Inflammatory macrophage (primary cell): ENCODE data around the gene EIPR1.
A peak's percentile ranks its signal among the peaks of the same experiment; 100 is the strongest.

ENCODE experiments used
- DNase-seq, 2 donors: peaks; one replicate each; pipeline ENCODE4 v3.0.0-alpha.2; 2020 to 2022

EIPR1 gene

DNA sequence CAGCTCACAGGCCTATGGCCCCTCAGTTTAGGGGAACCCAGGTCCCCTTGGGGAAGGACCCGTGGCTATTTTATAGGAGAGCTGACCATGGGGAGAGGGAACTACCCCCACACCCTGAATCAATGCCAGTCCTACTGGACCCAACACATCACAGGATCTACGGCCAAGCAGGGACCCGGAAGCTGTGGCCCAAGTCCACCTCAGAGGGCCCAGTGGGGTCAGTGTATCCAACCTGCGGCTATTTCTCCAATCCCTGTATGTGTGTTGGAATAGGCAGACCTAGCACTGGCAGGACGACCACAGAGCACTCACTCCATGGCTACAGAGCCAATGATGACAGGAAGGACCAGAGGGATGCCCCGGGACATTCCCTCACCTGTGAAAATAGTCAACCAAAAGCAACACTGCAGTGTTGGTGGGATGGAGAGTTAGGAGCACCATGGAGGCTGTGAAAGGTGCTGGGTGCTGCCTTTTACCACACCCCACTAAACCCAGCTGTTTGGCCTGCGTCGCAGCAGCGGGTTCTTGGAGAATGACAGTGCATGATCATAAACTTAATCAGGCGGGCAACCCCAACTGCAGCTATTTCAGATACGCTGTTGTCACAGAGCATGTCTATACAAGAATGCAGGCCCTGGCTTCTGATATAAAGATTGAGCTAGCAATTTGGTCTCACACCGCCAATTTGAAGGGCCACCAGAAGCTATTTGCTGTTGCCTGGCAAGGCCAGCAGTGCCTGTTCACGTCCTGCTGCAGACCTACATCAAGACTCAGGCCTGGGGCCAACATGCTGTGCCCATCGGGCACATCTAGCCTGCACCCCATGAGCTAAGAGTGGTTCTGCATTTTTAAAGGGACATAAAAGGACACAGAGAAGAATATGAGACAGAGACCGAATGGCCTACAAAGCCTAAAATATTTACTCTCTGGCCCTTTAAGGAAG lies 110.4 kb downstream of the EIPR1 start:
- DNase-seq = no peak

DNA sequence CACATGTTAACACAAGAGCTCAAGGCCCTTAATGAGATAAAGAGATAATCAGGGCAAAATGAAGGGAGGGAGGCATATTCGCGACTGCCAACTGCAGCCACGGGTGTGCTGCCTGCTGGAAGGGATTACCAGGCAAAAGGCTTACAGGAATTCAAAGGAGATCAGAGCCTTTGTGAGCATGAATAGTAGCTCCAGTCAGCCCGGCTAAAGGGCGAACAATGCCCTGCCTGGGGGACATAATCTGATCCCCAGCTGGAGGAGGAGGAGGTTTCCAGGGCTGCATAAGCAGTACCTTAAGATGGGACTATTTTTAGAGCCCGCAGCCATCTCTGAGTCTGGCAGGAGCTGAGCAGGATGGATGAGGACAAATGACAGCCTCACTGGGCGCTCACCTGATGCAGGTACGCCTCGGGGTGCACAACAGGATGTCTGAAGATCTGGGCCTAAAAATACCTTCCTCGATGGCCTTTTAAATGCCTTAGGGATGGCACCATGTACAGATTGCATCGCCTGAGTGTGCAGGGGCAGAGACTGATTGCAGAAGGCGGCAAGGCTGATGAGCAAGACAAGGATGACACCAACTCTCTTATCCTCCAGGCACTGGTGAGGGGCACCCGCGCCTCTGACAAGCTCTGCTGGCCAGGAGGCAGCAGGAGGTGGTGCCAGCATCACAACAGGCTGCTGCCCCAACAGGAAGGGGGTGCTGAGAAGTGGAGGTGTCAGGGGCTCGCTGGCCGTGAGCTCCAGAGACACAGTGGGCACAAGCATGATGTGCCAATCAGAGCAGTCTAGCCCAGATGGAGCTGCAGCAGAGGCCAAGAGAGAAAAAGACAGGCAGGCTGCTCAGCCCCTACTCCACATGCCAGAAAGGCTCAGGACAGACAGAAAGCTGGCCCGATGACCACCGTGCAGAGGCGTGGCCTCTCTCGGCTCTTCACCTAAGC lies 111.4 kb downstream of the EIPR1 start:
- DNase-seq = no peak

DNA sequence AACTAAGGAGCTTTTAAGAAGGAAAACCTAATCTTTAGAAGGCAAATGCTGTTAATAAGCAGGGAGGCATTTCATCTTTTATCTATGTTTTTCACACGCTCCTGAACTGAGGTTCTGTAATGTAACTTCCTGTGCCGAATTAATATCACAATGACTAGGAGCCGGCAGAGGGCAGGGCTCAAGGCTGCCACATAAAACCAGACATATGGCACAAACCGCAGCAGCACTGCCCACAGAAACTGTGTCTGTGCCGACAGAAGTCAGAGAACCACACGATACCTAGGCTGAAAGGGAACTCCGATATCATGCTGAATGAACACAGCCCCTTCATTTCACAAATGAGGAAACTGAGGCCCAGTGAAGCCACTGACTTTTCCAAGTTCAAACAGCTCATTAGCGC lies 112.1 kb downstream of the EIPR1 start:
- DNase-seq = no peak

DNA sequence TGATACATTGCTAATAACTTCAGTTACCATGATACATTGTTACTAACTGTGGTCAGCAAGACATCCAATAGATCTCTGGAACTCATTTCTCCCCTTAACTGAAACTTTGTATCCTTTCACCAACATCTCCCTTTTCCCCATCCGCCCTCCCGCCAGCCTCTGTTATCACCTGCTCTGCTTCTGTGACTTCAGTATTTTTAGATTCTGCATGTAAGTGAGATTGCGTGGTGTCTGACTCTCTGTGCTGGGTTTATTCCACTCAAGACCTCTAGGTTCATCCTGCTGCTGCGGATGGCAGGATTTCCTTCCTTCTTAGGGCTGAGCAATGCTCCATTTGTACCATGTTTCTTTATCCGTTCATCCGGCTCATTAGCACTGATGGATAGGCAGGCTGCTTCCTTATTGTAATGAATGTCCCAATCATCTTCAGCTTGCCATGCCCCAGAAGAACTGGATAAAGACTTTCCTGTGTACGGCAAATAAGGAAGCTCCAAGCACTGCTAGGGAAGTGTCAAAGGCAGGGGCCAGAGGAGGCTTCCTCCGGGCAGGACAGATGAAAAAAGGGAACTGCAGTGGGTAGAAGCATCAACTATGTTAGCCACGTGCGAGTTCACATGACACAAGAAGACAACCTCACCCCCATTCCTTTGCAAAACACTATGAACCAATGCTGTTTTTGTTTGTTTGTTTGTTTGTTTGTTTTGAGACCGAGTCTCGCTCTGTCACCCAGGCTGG lies 113.4 kb downstream of the EIPR1 start:
- peak; percentile 94 to 95 for DNase-seq

DNA sequence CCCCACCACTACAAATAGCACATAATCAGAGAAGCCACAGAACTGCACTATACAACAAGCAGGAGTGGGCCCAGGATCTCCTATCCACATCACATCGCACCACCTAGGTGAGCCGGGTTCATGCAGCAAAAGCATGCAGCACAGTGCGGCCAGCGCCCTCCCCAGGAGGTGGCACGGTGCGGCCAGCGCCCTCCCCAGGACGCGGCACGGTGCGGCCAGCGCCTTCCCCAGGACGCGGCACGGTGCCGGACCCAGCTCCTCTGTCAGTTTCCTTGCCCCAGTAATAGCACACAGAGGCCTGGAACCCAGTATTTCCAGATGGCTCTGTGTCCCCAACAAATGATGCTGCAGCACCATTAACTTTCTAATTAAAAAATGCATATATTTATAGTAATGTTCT lies 114.1 kb downstream of the EIPR1 start:
- DNase-seq = no peak

DNA sequence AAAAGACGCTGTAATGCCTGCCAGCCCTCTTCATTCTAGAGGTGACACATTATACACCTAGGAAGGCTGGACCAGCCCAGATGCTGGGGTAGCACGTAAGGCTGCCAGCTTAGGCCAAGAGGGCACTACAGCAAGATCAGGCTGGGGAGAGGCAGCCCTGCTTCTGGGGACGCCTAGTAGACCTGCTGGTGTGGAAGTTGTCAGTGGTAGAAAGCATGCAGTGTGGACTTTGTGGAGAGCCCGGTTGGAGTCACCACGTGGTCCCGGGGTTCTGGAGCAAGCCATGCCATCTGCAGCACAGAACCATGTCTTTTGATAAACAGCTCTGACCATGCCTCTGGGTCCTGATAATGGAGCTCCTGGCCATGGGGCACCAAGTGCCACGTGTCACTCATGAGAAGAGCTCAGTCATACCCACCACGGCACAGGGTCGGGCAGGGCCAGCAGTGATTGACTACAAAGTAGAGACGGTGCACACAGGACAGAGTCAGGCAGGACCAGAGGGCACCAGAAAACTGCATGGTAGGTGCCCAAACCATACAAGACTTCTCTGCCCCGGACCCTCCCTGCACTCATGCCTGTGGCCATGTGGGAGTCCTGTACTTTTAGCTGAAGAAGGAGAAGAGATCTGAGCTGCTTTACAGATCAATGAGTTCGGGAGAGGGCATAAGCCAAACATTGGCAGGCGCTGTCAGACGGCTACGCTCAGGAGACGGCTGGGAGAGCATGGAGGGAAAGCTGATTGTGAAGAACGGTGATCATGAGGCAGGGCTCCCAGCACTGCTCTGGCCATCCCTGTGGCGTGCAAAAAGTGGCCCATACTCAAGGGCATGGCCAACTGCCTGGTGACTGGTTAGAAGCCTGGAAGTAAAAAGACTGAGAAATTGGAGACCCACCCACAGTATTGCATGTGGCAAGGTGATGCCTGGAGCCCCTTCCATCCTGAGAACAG lies 114.9 kb downstream of the EIPR1 start:
- DNase-seq = no peak

DNA sequence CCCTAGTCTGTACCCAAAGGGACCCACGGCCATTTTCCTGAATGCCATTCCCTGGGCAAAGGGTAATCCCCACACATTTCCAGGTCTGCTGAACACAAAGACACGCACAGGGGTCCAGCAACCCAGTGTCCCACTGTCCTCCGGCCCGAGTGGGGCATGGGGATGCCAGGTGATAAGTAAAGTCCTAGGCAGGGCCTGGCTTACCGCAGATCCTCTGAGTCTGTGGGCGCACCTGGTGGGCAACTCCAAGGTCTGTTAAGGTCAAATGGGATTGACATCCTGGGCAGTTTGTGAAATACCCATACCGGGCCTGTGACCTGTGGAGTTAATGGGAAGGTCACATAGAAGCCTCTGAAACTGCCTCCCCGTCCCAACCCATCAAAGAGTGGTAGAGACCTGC lies 116.1 kb downstream of the EIPR1 start:
- DNase-seq = no peak

DNA sequence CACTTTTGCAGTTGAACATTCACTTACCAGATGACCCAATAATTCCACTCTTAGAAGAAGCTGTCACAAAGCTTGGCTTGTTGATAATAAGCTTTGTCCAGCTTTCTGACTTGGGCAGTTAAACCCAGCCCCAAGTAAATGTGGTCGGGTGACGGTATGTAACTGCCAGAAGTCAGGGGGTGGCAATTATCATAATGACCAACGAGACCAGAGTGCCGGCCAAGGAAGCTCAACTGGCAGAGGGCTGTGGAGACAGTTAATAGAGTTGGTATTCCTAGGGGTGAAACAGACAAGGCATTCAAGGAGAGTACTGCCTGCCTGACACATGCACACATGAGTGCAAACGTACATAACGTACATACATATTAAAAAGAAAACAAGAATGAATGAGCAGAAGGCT lies 116.7 kb downstream of the EIPR1 start:
- no peak for DNase-seq

DNA sequence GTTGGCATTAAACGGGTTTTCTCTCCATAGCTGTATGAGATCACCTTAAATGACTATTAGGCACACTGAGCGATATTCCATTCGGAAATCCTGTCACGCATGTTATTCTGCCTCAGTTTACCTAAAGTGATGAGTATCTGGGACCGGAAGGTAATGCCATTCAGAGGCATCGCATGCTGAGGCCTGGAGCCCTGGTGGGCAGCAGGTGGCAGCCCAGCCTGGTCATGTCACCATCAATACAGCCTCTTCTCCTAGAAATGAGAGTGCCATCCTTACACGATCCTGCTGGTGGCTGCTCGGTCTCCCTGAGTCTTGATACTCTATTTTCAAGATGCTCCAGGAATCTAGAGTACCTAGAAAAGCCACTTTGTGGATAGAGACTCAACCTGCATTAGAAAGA lies 119.8 kb downstream of the EIPR1 start:
- DNase-seq = no peak

DNA sequence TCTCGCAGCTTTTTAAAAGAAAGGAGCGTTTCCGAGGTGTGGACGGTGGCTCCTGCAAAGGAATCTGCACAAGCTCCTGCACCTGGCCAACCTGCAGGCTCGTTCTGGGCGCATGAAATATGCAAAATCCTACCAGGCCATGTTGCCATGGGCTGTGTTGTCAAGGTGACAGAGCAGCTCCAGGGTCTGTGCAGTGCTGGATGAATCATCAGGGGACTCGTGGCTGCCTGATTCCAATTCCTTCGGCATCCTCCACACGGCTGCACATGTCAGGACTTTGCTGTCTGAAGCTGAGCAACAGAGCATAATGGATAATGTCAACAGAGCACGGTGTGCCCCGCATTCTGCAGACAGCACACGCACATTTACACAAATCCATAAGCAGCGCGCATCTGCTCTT lies 120.5 kb downstream of the EIPR1 start:
- no peak for DNase-seq

DNA sequence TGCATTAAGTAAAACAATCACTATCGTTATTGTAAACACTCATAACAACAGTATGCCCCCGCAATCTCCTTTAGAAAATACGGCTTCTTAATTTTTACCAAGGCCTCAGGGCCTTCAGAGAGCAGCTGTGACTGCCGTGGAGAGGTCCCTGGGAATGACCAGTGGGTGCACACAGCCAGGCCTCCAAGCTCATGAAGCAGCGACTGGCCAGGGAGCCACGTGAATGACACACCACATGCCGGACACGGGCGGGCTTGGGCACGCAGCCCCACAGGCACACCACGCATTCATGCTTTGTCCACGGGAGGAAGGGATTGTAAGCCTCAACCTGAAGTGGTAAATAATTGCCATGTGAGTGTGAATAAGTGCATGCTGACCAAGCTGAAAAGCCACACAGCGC lies 121.0 kb downstream of the EIPR1 start:
- DNase-seq = no peak

DNA sequence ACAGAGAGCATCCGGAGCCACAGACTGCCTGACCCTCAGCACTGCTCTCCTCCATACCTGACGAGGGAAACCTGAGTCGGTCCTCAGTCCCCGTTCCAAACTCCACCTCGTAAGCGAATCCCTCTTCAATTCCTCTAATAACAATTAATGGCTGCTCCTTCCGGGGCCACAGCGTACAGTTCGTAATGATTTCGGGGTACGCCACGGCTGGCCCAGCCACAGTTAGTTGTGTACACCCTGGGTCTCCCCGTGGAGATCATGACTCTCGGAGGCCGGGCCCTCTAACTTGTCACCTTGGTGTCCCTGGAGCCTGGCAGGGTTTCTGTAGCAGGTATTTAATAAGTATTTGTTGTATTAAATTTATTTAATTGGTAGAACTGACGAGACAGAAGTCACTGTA lies 121.5 kb downstream of the EIPR1 start:
- no peak for DNase-seq

DNA sequence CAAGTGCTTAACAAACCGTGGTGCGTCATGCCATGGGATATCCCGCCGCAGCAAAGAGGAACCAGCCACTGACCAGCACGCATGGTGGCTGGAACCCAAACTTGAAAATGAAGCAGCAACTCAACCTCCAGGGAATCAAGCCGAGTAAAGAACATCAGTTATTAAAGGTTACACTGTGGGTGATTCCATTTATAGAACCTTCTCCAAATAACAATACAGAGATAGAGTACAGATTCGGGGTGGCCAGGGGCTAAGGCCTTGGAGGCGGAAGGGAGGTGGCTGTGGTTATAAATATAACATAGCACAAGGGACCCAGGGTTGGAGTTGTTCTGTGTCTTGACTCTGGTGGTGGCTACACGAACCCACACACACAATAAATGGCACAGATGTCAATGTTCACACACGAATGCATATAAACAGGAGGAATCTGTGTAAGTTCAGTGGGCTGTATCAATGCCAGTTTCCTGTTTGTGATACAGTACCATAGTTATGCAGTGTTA lies 123.1 kb downstream of the EIPR1 start:
- DNase-seq = no peak

DNA sequence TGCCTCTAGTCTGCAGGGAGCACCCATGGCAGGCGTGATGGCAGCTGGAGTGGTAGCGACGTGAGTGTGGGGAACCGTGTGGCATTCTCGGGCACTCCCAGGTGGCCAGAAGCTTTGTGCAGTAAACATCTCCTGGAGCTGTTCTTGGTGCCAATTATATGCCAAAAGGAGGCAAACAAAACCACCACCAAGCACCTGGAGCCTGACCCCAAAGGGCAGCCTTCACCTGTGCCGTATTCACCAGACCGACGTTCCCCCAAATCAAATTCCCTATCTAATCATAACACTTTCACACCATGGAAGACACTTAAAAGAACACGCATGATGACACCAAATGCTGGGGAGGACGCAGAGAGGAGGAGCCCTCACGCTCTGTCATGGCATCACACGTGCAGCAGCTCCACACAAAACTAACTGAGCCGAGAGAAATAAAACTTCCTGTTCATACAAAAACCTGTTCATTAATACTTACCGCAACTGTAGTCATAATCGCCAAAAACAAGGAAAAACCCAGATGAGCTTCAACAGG lies 123.6 kb downstream of the EIPR1 start:
- no peak for DNase-seq

DNA sequence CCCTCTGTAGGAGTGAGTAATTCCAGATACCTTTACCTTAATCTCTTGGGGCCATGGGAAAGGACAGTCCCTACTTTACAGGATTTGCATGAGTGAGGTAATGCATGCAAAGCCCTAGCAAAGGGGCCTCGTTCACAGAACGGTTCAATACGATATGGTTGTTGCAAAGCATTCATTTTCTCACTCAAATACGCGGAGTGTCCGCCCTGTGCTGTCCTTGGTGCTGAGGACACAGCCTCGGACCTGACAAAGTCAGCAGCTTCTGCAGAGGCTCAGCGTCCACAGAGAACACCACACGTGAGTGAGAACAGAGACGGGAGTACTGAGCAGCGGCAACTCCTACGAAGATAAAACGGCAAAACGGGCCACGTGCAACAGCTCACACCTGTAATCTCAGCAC lies 125.7 kb downstream of the EIPR1 start:
- DNase-seq = no peak

DNA sequence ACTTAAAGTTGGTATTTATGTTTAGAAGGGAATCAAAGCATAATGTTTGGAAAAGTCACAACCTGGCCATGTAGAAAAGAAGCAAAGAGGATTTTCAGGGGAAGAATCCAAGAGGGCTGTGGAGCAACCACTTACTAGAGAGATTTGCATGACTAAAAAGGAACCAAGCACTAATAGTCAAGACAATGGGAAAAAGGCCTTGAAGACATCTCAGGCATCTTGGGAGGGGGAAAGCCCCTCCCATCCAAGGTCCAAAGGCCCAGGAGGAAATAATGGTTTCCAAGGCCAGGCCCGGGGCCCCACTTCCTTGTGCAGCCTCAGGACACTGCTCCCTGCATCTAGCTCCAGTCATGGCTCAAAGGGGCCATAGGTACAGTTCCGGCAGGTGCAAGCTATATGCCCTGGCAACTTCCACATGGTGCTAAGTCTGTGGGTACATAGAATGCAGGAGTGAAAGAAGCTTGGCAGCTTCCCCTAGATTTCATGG lies 128.1 kb downstream of the EIPR1 start:
- no peak for DNase-seq

DNA sequence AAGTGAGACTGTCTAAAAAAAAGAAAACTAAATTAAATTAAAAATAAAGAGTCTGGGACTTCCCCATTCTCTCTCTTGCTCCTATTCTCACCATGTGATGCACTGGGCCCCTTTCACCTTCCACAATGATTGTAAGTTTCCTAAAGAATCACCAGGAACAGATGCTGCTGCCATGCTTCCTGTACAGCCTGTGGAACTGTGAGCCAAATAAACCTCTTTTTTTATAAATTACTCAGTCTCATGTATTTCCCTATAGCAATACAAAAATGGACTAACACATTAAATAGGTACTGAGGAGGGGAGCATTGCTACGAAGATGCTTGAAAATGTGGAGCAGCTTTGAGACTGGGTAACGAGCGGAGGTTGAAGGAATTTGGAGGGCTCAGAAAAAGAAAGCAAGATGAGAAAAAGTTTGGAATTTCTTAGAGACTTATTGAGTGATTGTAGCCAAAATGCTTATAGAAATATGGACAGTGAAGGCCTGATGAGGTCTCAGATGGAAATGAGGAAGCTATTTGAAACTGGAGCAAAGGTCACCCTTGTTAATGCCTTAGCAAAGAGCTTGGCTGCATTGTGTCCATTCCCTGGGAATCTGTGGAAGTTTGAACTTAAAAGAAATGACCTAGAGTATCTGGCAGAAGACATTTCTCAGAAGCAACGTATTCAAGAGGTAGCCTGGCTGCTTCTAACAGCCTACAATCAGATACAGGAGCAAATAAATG lies 128.7 kb downstream of the EIPR1 start:
- DNase-seq = peak; percentile 7 to 44

DNA sequence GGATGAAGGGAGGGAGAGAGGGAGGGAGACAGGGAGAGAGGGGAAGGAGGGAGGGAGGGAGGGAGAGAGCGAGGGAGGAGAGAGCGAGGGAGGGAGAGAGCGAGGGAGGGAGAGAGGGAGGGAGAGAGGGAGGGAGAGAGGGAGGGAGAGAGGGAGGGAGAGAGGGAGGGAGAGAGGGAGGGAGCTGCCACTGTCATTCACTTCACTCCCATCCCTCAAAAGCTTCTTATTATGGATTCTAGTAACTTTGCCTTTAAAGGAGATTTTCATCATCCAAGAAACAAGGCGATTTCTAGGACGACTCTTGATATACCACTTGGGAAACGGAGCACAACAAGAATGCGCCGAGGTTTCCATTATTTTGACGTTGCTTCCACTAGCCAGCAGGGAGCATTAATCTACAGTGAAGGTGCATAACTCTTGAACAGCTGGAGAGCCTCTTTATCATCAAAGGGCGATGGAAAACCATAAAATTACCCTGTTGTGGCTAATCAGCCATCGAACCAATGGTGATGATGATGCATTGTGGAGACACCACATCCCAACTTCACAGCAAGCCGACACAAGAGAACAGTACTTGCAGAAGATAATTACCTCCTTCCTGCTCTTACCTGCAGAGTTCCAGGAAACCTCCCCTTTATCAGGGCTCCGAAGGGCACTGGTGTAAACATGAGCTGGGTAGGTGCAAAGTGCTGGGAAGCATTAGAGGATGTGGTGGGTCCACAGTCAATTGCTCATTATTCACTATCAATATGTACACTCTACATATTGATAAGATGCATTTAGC lies 130.5 kb downstream of the EIPR1 start:
- DNase-seq = no peak

DNA sequence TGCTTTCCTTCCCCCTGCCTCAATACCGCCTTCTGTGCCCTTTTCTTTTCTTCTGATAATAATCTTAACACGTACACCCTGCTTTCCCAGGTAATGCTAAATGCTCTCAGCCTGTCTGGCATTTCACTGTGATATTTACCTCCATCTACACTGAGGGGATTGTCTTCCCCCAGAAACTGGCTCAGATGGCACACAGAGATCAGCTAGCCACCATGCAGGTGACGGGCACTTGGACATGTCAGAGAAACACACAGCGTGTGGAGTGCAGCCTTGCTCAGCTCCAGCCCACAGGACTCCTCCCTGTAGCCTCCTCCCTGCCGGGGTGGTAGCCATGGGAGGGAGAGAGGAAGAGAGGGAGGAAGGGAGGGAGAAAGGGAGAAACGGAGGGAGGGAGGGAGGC lies 131.2 kb downstream of the EIPR1 start:
- DNase-seq = no peak
